ENCODE results near the gene GRAMD2B.

- TF ChIP-seq ZNF530 (tag by site-specific recombination; IDR thresholded peaks at IDR 0.05; ENCODE audit: low read depth) (no peak), KLF16 (tag by site-specific recombination; IDR thresholded peaks at IDR 0.05) (no peak)
Observed at GRCh38 chr5:126422994-126423788, at the start of gene GRAMD2B.

Data from HEK293 (cell line).